CD14-positive monocyte (primary cell): ENCODE data around the gene ZC3H4. TPM values are rescaled to one million over a fixed set of nuclear protein-coding genes. Genes with fewer than 3 reads are reported as not detected.

Experiments used
- DNase-seq, 3 donors: peaks; one replicate each; pipeline ENCODE4 v3.0.0-alpha.2; 2011 to 2022
- H2AFZ ChIP-seq: 2 replicates; pipeline ENCODE4 v1.6.0; 2012; ENCODE audit warnings: mild to moderate bottlenecking, low read depth, low read length, inconsistent platforms; ENCODE audit not compliant: insufficient read depth, poor library complexity, severe bottlenecking
- H3K27ac ChIP-seq, 2 donors: 1 replicate in 1 of 2; 2 replicates in 1 of 2; pipeline ENCODE4 v1.5.1; 2012 to 2013; ENCODE audit warnings: low read length in 2 of 2, control low read depth in 1 of 2, inconsistent platforms in 1 of 2, low read depth in 1 of 2, mild to moderate bottlenecking in 1 of 2
- H3K27me3 ChIP-seq, 2 donors: one replicate each; pipeline versions ENCODE4 v1.6.0 to v1.6.1; 2011 to 2013; ENCODE audit warnings: low read length in 2 of 2; ENCODE audit not compliant: control insufficient read depth in 2 of 2, insufficient read depth in 2 of 2
- H3K36me3 ChIP-seq, 2 donors: replicated peaks in 1 of 2; 1 replicate in 1 of 2; 2 replicates in 1 of 2; pipeline versions ENCODE4 v1.5.1 to v1.6.1; 2012 to 2013; ENCODE audit warnings: low read length in 2 of 2, control low read depth in 1 of 2, inconsistent platforms in 1 of 2, mild to moderate bottlenecking in 1 of 2; ENCODE audit not compliant: insufficient read depth in 2 of 2, control insufficient read depth in 1 of 2
- H3K4me1 ChIP-seq, 2 donors: 1 replicate in 1 of 2; 2 replicates in 1 of 2; pipeline versions ENCODE4 v1.5.1 to v1.6.1; 2012 to 2013; ENCODE audit warnings: low read length in 2 of 2, control low read depth in 1 of 2, inconsistent platforms in 1 of 2, mild to moderate bottlenecking in 1 of 2, moderate library complexity in 1 of 2; ENCODE audit not compliant: insufficient read depth in 2 of 2, control insufficient read depth in 1 of 2
- H3K4me2 ChIP-seq: replicated peaks from 2 replicates; pipeline ENCODE3; 2012; ENCODE audit warnings: low read length, moderate library complexity, mild to moderate bottlenecking; ENCODE audit not compliant: poor library complexity, severe bottlenecking; ENCODE audit errors: extremely low read depth
- H3K4me3 ChIP-seq, 3 experiments: fragments of 200-600 bp in 1 of 3; sonication (generic) in 1 of 3; replicated peaks in 1 of 3; 1 replicate in 2 of 3; 2 replicates in 1 of 3; pipeline ENCODE4 v1.5.1; 2011 to 2013; ENCODE audit warnings: low read length in 3 of 3, mild to moderate bottlenecking in 3 of 3, control low read depth in 2 of 3, low read depth in 2 of 3, inconsistent platforms in 1 of 3, moderate library complexity in 1 of 3
- H3K79me2 ChIP-seq: 2 replicates; pipeline ENCODE4 v1.6.0; 2012; ENCODE audit warnings: mild to moderate bottlenecking, control low read depth, inconsistent platforms, low read length, moderate library complexity; ENCODE audit not compliant: insufficient read depth
- H3K9ac ChIP-seq: 2 replicates; pipeline ENCODE4 v1.6.0; 2017; ENCODE audit warnings: low read length, mild to moderate bottlenecking; ENCODE audit not compliant: insufficient read depth, poor library complexity, severe bottlenecking
- H3K9me3 ChIP-seq, 2 donors: replicated peaks in 1 of 2; 1 replicate in 1 of 2; 2 replicates in 1 of 2; pipeline versions ENCODE4 v1.5.1 to v1.6.1; 2012 to 2013; ENCODE audit warnings: low read length in 2 of 2, control low read depth in 1 of 2; ENCODE audit not compliant: control insufficient read depth in 1 of 2, insufficient read depth in 1 of 2
- H4K20me1 ChIP-seq: 2 replicates; pipeline ENCODE4 v1.6.0; 2012; ENCODE audit warnings: mild to moderate bottlenecking, low read length, control low read depth, moderate library complexity; ENCODE audit not compliant: insufficient read depth
- H3K27ac Mint-ChIP-seq, 7 donors: one replicate each; pipeline ENCODE4 v1.8.0; 2020; ENCODE audit warnings: mild to moderate bottlenecking in 7 of 7, mixed read lengths in 7 of 7, moderate library complexity in 6 of 7, inconsistent platforms in 2 of 7
- H3K27me3 Mint-ChIP-seq, 3 donors: one replicate each; pipeline ENCODE4 v1.8.0; 2021 to 2022; ENCODE audit warnings: low read depth in 3 of 3, mild to moderate bottlenecking in 3 of 3, mixed read lengths in 3 of 3, moderate library complexity in 3 of 3, inconsistent platforms in 1 of 3
- H3K36me3 Mint-ChIP-seq, 2 donors: one replicate each; pipeline ENCODE4 v1.8.0; 2020; ENCODE audit warnings: mixed read lengths in 2 of 2, inconsistent platforms in 1 of 2, mild to moderate bottlenecking in 1 of 2
- H3K4me1 Mint-ChIP-seq: one replicate; pipeline ENCODE4 v1.8.0; 2020; ENCODE audit warnings: mild to moderate bottlenecking, mixed read lengths
- H3K4me3 Mint-ChIP-seq, 2 donors: one replicate each; pipeline ENCODE4 v1.8.0; 2020; ENCODE audit warnings: mild to moderate bottlenecking in 2 of 2, mixed read lengths in 2 of 2, moderate library complexity in 1 of 2
- H3K9me3 Mint-ChIP-seq, 7 donors: one replicate each; pipeline ENCODE4 v1.8.0; 2020 to 2022; ENCODE audit warnings: mixed read lengths in 7 of 7, mild to moderate bottlenecking in 6 of 7, moderate library complexity in 6 of 7, inconsistent platforms in 2 of 7
- WGBS: methylation state at CpG from one replicate; pipeline ENCODE4 v1.1.5; 2013; ENCODE audit warnings: missing lambda C conversion rate; ENCODE audit not compliant: insufficient coverage; 5-methylcytosine and 5-hydroxymethylcytosine counted together
- intact Hi-C, 2 donors: fragments of 100-400 bp; cut with micrococcal nuclease; formaldehyde crosslinking; loops; one replicate each; pipeline versions ENCODE4 v1.15.0 to v1.15.1; 2023
- polyA plus RNA-seq, 3 donors: library from polyadenylated mRNA; depleted of rRNA in 1 of 3; unstranded in 2 of 3; stranded (reverse) in 1 of 3; fragments of 300-500 nt in 2 of 3; fragments of >200 nt in 1 of 3; fragmentation: Illumina TruSeq in 2 of 3; gene quantifications; 1 replicate in 2 of 3; 2 replicates in 1 of 3; pipeline ENCODE4 v1.2.3, GENCODE V29; 2012 to 2021
- TF ChIP-seq, protein P1 (sequence below): fragments of 200-600 bp; IDR thresholded peaks from one replicate; pipeline ENCODE4 v1.8.0; 2022; ENCODE audit warnings: antibody characterized with exemption, mild to moderate bottlenecking

Gene ZC3H4
- polyA plus RNA-seq, 3 donors: 0.24 to 9.9 (median 0.60) TPM

DNA sequence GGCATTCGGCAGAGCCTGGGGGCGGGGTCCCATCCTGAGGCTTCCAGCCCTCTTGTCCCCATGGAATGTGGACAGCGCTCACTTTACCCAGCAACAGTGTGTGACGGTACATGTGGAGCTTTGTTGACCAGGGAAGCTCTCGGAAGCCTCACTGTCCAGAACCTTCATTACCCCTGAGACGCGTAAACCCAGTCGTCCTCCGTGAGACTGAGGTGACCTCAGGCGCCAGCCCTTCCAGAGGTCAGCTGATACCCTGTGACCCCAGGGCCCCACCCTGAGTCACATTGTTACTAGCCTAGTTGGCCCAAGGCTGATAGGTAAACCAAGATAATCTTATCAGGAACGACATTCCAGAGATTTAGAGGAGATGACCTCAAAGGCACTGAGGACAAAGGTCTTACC, 55.0 kb downstream of the ZC3H4 start:
- H3K27me3 Mint-ChIP-seq: peaks cover 6 to 19% (median 6%) of the 10 kb centered on the region in 3 donors
- H3K9me3 ChIP-seq: no peaks in the 10 kb centered on the region
- no peaks in the 10 kb centered on the region for H3K27me3 ChIP-seq
- no peak overlapping the region for H2AFZ ChIP-seq
- no peak for DNase-seq
- no peaks in the 10 kb centered on the region for H3K36me3 ChIP-seq
- no peaks in the 10 kb centered on the region for H3K9me3 Mint-ChIP-seq
- no peaks in the 10 kb centered on the region for H3K79me2 ChIP-seq
- H3K4me1 ChIP-seq: no peaks in the 10 kb centered on the region
- H3K27ac Mint-ChIP-seq: no peak overlapping the region
- 100% methylated on average over 7 of the region's 11 CpGs for WGBS
- intact Hi-C loops: no loop called here
- H3K4me3 Mint-ChIP-seq: no peak overlapping the region
- H3K4me2 ChIP-seq: no peak overlapping the region
- H3K9ac ChIP-seq: no peak overlapping the region
- no peaks in the 10 kb centered on the region for H4K20me1 ChIP-seq
- H3K27ac ChIP-seq: no peak overlapping the region
- TF ChIP-seq, protein P1, sequence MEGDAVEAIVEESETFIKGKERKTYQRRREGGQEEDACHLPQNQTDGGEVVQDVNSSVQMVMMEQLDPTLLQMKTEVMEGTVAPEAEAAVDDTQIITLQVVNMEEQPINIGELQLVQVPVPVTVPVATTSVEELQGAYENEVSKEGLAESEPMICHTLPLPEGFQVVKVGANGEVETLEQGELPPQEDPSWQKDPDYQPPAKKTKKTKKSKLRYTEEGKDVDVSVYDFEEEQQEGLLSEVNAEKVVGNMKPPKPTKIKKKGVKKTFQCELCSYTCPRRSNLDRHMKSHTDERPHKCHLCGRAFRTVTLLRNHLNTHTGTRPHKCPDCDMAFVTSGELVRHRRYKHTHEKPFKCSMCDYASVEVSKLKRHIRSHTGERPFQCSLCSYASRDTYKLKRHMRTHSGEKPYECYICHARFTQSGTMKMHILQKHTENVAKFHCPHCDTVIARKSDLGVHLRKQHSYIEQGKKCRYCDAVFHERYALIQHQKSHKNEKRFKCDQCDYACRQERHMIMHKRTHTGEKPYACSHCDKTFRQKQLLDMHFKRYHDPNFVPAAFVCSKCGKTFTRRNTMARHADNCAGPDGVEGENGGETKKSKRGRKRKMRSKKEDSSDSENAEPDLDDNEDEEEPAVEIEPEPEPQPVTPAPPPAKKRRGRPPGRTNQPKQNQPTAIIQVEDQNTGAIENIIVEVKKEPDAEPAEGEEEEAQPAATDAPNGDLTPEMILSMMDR: no peak
- peaks cover 0 to 1% of the 10 kb centered on the region in 2 donors for H3K36me3 Mint-ChIP-seq
- no peak overlapping the region for H3K4me3 ChIP-seq
- H3K4me1 Mint-ChIP-seq: no peaks in the 10 kb centered on the region

DNA sequence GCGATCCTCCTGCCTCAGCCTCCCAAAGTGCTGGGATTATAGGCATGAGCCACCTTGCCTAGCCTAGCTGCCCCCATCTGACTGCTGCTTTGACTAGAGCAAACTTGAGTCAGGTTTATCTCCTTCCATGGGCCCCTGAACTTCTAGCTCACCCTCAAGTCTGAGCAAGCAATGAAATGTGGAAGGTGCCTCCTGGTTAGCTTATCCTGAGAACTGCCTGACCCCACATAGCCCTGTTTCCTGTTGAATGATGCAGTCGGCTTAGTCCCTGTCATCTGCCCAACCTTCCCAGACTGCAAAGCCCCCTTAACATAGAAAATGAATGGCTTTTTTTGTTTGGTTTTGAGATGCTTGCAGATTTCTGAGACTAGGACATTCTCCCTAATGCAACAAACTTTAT, 56.2 kb downstream of the ZC3H4 start:
- H3K27me3 Mint-ChIP-seq: peaks cover 7 to 20% (median 8%) of the 10 kb centered on the region in 3 donors
- Histone ChIP-seq H3K9me3 (no peaks in the 10 kb centered on the region), H3K4me3 (no peak overlapping the region), H3K36me3 (no peaks in the 10 kb centered on the region), H3K27me3 (no peaks in the 10 kb centered on the region), H3K27ac (no peak overlapping the region), H4K20me1 (no peaks in the 10 kb centered on the region), H3K4me1 (no peaks in the 10 kb centered on the region), H3K4me2 (no peak overlapping the region), H2AFZ (no peak overlapping the region), H3K9ac (no peak overlapping the region), H3K79me2 (no peaks in the 10 kb centered on the region)
- H3K4me3 Mint-ChIP-seq: no peak overlapping the region
- WGBS: no CpG with 5 or more reads among the region's 2 CpGs
- intact Hi-C loops: no loop called here
- H3K4me1 Mint-ChIP-seq: peaks cover 8% of the 10 kb centered on the region
- H3K36me3 Mint-ChIP-seq: no peaks in the 10 kb centered on the region
- DNase-seq: no peak
- TF ChIP-seq, protein P1: no peak
- no peak overlapping the region for H3K27ac Mint-ChIP-seq
- H3K9me3 Mint-ChIP-seq: no peaks in the 10 kb centered on the region
